C4-2B (cell line): ENCODE measurements around the gene KIF26B.

Experiments
- H3K27ac ChIP-seq: fragments of 450-650 bp; 2 replicates; pipeline ENCODE4 v1.5.1; 2017
- CTCF ChIP-seq: fragments of 450-650 bp; conservative IDR thresholded peaks from 2 replicates; pipeline ENCODE4 v1.5.1; 2017; ENCODE audit warnings: mild to moderate bottlenecking
- ZFX ChIP-seq: fragments of 450-650 bp; IDR thresholded peaks from 2 replicates; pipeline ENCODE4 v1.6.1; 2017

The KIF26B gene

GRCh38 chr1:245325922-245326795, 171.4 kb downstream of the KIF26B start:
- H3K27ac ChIP-seq = no peak overlapping the region
- no peak for TF ChIP-seq ZFX

- TF ChIP-seq CTCF (no peak), ZFX (no peak)
- no peak overlapping the region for H3K27ac ChIP-seq
Measured at GRCh38 chr1:245327360-245327759, 172.6 kb downstream of the KIF26B start.

- H3K27ac ChIP-seq = no peak overlapping the region
- TF ChIP-seq ZFX (no peak), CTCF (no peak)
Measured at GRCh38 chr1:245327842-245328241, 173.1 kb downstream of the KIF26B start.

- TF ChIP-seq ZFX (no peak), CTCF (no peak)
- H3K27ac ChIP-seq = no peak overlapping the region
Measured at GRCh38 chr1:245330951-245331350, 176.2 kb downstream of the KIF26B start.

GRCh38 chr1:245332085-245332484, 177.3 kb downstream of the KIF26B start:
- no peak overlapping the region for H3K27ac ChIP-seq
- TF ChIP-seq ZFX (no peak), CTCF (no peak)

GRCh38 chr1:245332513-245332912, 177.7 kb downstream of the KIF26B start:
- TF ChIP-seq CTCF (no peak), ZFX (no peak)
- no peak overlapping the region for H3K27ac ChIP-seq

GRCh38 chr1:245334235-245334634, 179.4 kb downstream of the KIF26B start:
- H3K27ac ChIP-seq = no peak overlapping the region
- TF ChIP-seq ZFX (no peak), CTCF (no peak)
